NCI-H1694 treated with DMSO at 0.1 percent for 48 hours (cell line): ENCODE results near the gene VSIG10L2.
"Not testable (repeated sequence)": the region's sequence is repeated elsewhere in the genome, so short reads cannot be mapped to it uniquely, and the experiment has no call there.

ENCODE experiments used
- DNase-seq: peaks from one replicate; lab custom pipeline; 2025; lab: John Stamatoyannopoulos, UW

The VSIG10L2 gene

GRCh38 chr11:125945797-125946520 is at the start of gene VSIG10L2:
Gene VSIG10L2 (plus strand): TSS chr11:125946044. CDS start chr11:125946056, 12 bp downstream.
- DNase-seq = no peak

- no peak for DNase-seq
These were observed 44.0 kb upstream of the VSIG10L2 start for GRCh38 chr11:125901872-125902271.

GRCh38 chr11:125902277-125902926 is 43.4 kb upstream of the VSIG10L2 start:
- DNase-seq = no peak

GRCh38 chr11:125902927-125903710 is 42.7 kb upstream of the VSIG10L2 start, which contains the start of gene PUS3:
Gene PUS3 (minus strand): TSS chr11:125903206. CDS start chr11:125896284, 6,922 bp downstream.
- DNase-seq = peak; percentile 41

- no peak for DNase-seq
These were observed 41.9 kb upstream of the VSIG10L2 start, which contains the start of gene DDX25 for GRCh38 chr11:125903711-125904659. Gene DDX25 (plus strand): TSS chr11:125904508. CDS start chr11:125904518, 10 bp downstream.

GRCh38 chr11:125904678-125905077 is 41.2 kb upstream of the VSIG10L2 start:
- no peak for DNase-seq

GRCh38 chr11:125910226-125910849 is 35.5 kb upstream of the VSIG10L2 start:
- no peak for DNase-seq

GRCh38 chr11:125914601-125915000 is 31.2 kb upstream of the VSIG10L2 start:
- not testable (repeated sequence) for DNase-seq

- no peak for DNase-seq
These were observed 29.0 kb upstream of the VSIG10L2 start for GRCh38 chr11:125916683-125917347.

GRCh38 chr11:125918140-125918840 is 27.6 kb upstream of the VSIG10L2 start:
- no peak for DNase-seq

GRCh38 chr11:125921042-125921441 is 24.8 kb upstream of the VSIG10L2 start:
- no peak for DNase-seq

GRCh38 chr11:125922156-125922555 is 23.7 kb upstream of the VSIG10L2 start:
- DNase-seq = no peak

- peak; percentile 27 for DNase-seq
These were observed 22.7 kb upstream of the VSIG10L2 start for GRCh38 chr11:125923012-125923579.

- DNase-seq = no peak
These were observed 22.2 kb upstream of the VSIG10L2 start for GRCh38 chr11:125923633-125924032.

- DNase-seq = no peak
These were observed 21.3 kb upstream of the VSIG10L2 start for GRCh38 chr11:125924384-125925007.

- DNase-seq = no peak
These were observed 20.6 kb upstream of the VSIG10L2 start for GRCh38 chr11:125925247-125925740.

GRCh38 chr11:125925804-125926203 is 20.0 kb upstream of the VSIG10L2 start:
- no peak for DNase-seq

GRCh38 chr11:125926682-125927081 is 19.2 kb upstream of the VSIG10L2 start:
- DNase-seq = no peak
